Body of pancreas (tissue), 4 donors: Measurements from ENCODE around the gene COL5A1. TPM values are rescaled to one million over a fixed set of nuclear protein-coding genes. Genes with fewer than 3 reads are reported as not detected.

Experiments
- ATAC-seq: fragments of 150-250 bp; one replicate; pipeline ENCODE4 v1.9.1; 2016
- DNase-seq, 4 donors: peaks; one replicate each; pipeline ENCODE4 v3.0.0-alpha.2; 2019
- H3K27ac ChIP-seq, 4 donors: fragments of 200-600 bp; sonication (generic); 1 replicate in 3 of 4; 2 replicates in 1 of 4; pipeline versions ENCODE4 v1.5.1 to v1.6.1; 2016 to 2019; ENCODE audit warnings: mild to moderate bottlenecking in 1 of 4, mixed read lengths in 1 of 4, moderate library complexity in 1 of 4
- H3K27me3 ChIP-seq, 2 donors: fragments of 200-600 bp; sonication (generic); one replicate each; pipeline ENCODE4 v1.6.0; 2016; ENCODE audit warnings: mild to moderate bottlenecking in 1 of 2
- H3K36me3 ChIP-seq, 2 donors: fragments of 200-600 bp; sonication (generic); replicated peaks in 1 of 2; 2 replicates each; pipeline ENCODE4 v1.5.1; 2016; ENCODE audit warnings: low read depth in 2 of 2; ENCODE audit not compliant: insufficient read depth in 1 of 2
- H3K4me1 ChIP-seq: fragments of 200-600 bp; sonication (generic); one replicate; pipeline ENCODE4 v1.6.0; 2016
- H3K4me3 ChIP-seq, 2 donors: fragments of 200-600 bp; sonication (generic); 1 replicate in 1 of 2; 2 replicates in 1 of 2; pipeline ENCODE4 v1.5.1; 2016 to 2019
- H3K9me3 ChIP-seq, 3 donors: fragments of 200-600 bp; sonication (generic); 1 replicate in 2 of 3; 2 replicates in 1 of 3; pipeline ENCODE4 v1.5.1; 2016
- POLR2A ChIP-seq, 3 donors: fragments of 450-650 bp; IDR thresholded peaks; one replicate each; pipeline ENCODE4 v1.6.1; 2016; ENCODE audit warnings: antibody characterized with exemption in 3 of 3, mild to moderate bottlenecking in 2 of 3
- WGBS, 2 donors: methylation state at CpG; one replicate each; pipeline ENCODE4 v1.1.5; 2017; 5-methylcytosine and 5-hydroxymethylcytosine counted together
- intact Hi-C: fragments of 100-400 bp; cut with DNase I; formaldehyde crosslinking; loops from one replicate; pipeline ENCODE4 v1.15.1; 2023
- total RNA-seq, 2 donors: library from RNA; depleted of rRNA; stranded (reverse); fragments of >200 nt; gene quantifications; one replicate each; pipeline ENCODE4 v1.1.0, GENCODE V29; 2016
- TF ChIP-seq, protein P1 (sequence below), 7 experiments: fragments of 450-650 bp in 4 of 7; fragments of 200-600 bp in 3 of 7; sonication (generic) in 3 of 7; IDR thresholded peaks; one replicate each; pipeline ENCODE4 v1.5.1; 2016 to 2019; ENCODE audit warnings: antibody characterized with exemption in 7 of 7

The COL5A1 gene
- total RNA-seq, 2 donors from 2014 or later: 7.0 to 14.5 TPM

DNA sequence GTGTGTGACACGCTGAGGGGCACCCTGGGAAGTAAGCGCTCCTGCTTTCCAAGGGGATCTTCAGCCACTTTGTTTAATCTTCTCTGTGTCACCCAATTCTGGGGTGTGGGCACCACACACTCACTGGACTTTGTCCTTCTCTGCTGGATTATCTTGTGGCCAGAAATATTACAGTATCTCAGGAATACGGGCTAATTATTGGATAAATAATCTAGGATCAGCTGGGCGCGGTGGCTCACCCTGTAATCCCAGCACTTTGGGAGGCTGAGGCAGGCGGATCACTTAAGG lies 50.9 kb downstream of the COL5A1 start:
- intact Hi-C loops: loop anchor here (10.0 kb wide), 1 partner anchor 722 kb away; no protein-coding TSS in a partner anchor
- no peaks in the 10 kb centered on the region for H3K4me1 ChIP-seq
- WGBS, 2 donors: 55 to 63% methylated on average over 6 of the region's 6 CpGs
- H3K36me3 ChIP-seq: no peaks in the 10 kb centered on the region
- TF ChIP-seq, protein P1, sequence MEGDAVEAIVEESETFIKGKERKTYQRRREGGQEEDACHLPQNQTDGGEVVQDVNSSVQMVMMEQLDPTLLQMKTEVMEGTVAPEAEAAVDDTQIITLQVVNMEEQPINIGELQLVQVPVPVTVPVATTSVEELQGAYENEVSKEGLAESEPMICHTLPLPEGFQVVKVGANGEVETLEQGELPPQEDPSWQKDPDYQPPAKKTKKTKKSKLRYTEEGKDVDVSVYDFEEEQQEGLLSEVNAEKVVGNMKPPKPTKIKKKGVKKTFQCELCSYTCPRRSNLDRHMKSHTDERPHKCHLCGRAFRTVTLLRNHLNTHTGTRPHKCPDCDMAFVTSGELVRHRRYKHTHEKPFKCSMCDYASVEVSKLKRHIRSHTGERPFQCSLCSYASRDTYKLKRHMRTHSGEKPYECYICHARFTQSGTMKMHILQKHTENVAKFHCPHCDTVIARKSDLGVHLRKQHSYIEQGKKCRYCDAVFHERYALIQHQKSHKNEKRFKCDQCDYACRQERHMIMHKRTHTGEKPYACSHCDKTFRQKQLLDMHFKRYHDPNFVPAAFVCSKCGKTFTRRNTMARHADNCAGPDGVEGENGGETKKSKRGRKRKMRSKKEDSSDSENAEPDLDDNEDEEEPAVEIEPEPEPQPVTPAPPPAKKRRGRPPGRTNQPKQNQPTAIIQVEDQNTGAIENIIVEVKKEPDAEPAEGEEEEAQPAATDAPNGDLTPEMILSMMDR (IDR thresholded peaks at IDR 0.05): no peak
- TF ChIP-seq POLR2A (IDR thresholded peaks at IDR 0.05): no peak
- H3K27ac ChIP-seq: no peak overlapping the region
- DNase-seq: no peak
- no peaks in the 10 kb centered on the region for H3K9me3 ChIP-seq
- no peak for ATAC-seq
- peaks cover 0 to 4% of the 10 kb centered on the region in 2 donors for H3K27me3 ChIP-seq
- no peak overlapping the region for H3K4me3 ChIP-seq

DNA sequence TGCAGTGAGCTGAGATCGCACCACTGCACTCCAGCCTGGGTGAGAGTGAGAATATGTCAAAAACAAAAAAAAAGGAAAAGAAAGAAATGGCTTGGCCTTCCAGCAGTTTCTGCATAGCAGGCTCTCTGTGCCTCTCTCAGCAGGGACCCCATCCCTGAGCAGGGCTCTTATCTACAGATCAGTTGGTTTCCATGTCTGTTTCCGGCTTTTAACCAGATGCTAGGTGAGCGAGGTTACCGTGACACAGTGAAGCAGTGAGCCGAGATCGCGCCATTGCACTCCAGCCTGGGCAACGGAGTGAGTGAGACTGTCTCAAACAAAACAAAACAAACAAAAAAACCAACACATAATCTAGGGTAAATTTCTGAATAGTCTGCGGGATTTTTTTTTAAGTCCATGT lies 51.4 kb downstream of the COL5A1 start:
- ATAC-seq (no peak), DNase-seq (no peak)
- no peak overlapping the region for H3K27ac ChIP-seq
- H3K36me3 ChIP-seq: no peaks in the 10 kb centered on the region
- TF ChIP-seq, protein P1 (IDR thresholded peaks at IDR 0.05): no peak
- no peak for TF ChIP-seq POLR2A (IDR thresholded peaks at IDR 0.05)
- WGBS, 2 donors: 46 to 55% methylated on average over 9 of the region's 9 CpGs
- peaks cover 0 to 4% of the 10 kb centered on the region in 2 donors for H3K27me3 ChIP-seq
- H3K9me3 ChIP-seq: no peaks in the 10 kb centered on the region
- intact Hi-C loops: loop anchor here (10.0 kb wide), 1 partner anchor 722 kb away; no protein-coding TSS in a partner anchor
- peaks cover under 1% of the 10 kb centered on the region for H3K4me1 ChIP-seq
- H3K4me3 ChIP-seq: no peak overlapping the region

DNA sequence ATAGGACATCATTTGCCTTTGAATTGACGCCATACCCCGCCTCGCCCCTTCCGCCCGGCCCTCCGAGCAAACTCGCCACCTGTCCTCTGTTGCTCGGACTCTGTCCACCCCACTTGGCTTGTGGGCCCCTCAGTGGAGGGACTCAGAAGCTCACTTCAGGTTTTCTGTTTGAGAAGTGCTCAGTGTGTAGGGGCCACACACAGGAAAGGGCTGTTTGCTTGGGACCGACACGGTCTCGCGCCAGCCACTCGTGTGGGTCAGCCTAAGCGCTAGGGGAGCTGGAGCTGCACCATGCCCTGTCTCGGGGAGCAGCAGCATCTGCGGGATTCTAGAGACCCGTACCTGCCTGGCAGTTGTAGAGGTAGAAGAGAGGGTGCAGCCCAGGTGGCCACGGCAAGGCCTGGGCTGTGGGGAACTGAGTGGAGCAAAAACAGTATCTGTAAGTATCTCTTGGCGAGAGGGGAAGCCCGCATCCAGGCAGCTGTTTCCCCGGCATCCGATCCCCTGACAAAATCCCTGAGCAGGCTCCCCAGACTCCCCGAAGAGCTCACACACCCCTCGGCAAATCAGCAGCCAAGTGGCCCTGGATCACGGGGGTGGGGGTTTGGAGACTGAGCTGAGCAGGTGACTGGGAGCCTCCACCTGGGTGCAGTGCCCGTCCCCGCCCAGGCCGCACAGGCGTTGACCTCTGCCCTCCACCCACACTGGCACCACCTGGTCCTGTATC lies 52.2 kb downstream of the COL5A1 start:
- no peak for ATAC-seq
- H3K9me3 ChIP-seq: no peaks in the 10 kb centered on the region
- intact Hi-C loops: loop anchor here (10.0 kb wide), 1 partner anchor 721 kb away; no protein-coding TSS in a partner anchor
- TF ChIP-seq, protein P1 (IDR thresholded peaks at IDR 0.05): no peak
- DNase-seq: no peak
- peaks cover 0 to 4% of the 10 kb centered on the region in 2 donors for H3K27me3 ChIP-seq
- peaks cover 9% of the 10 kb centered on the region for H3K4me1 ChIP-seq
- WGBS, 2 donors: 69 to 74% methylated on average over 18 to 29 of the region's 29 CpGs
- H3K4me3 ChIP-seq: no peak overlapping the region
- no peaks in the 10 kb centered on the region for H3K36me3 ChIP-seq
- no peak overlapping the region for H3K27ac ChIP-seq

DNA sequence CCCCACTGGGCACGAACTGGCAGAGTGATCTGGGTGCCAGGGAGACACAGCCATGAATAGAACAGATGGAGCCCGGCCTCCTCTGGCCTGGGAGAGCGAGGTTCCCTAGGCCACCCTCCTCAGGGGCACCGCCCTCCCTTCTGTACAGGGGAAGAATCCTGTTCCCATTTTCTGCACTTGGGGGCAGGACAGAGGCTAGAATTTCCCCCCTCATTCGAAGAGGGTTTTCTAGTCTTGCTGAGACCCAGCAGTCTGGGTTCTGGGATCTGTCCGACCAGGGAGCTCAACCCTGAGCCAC lies 52.7 kb downstream of the COL5A1 start:
- DNase-seq (no peak), ATAC-seq (no peak)
- H3K9me3 ChIP-seq: no peaks in the 10 kb centered on the region
- TF ChIP-seq, protein P1 (IDR thresholded peaks at IDR 0.05): no peak
- TF ChIP-seq POLR2A (IDR thresholded peaks at IDR 0.05): no peak
- no peak overlapping the region for H3K4me3 ChIP-seq
- H3K27me3 ChIP-seq: peaks cover 0 to 4% of the 10 kb centered on the region in 2 donors
- no peak overlapping the region for H3K27ac ChIP-seq
- intact Hi-C loops: loop anchor here (10.0 kb wide), 1 partner anchor 720 kb away; no protein-coding TSS in a partner anchor
- peaks cover 10% of the 10 kb centered on the region for H3K4me1 ChIP-seq
- 49% methylated on average over 6 of the region's 6 CpGs; no CpG with 5 or more reads in 1 of the 2 donors for WGBS, 2 donors
- no peaks in the 10 kb centered on the region for H3K36me3 ChIP-seq

DNA sequence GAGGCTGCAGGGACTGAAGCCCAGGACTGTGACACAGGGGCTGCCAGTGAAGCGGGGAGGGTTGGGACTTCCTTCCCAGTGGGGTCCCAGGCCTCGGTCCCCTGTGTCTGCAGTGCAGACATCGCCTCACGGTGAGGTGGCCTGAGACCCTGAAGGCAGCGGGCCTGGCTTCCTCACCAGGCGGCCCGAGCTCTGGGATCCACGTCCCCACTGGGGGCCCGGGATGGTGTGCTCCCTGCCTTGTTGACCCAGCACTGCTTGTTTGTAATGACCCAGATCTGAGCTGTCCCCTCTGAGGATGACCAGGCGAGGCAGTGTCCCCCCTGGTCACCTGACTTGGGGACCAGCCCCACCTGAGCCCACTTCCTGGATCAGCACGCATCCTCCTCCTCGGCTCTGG lies 53.1 kb downstream of the COL5A1 start:
- peaks cover 0 to 4% of the 10 kb centered on the region in 2 donors for H3K27me3 ChIP-seq
- intact Hi-C loops: loop anchor here (5.0 to 10.0 kb wide), 2 partner anchors 43 to 720 kb away; no protein-coding TSS in a partner anchor
- ATAC-seq (no peak), DNase-seq (no peak)
- TF ChIP-seq POLR2A (IDR thresholded peaks at IDR 0.05): no peak
- H3K4me1 ChIP-seq: peaks cover 10% of the 10 kb centered on the region
- H3K9me3 ChIP-seq: no peaks in the 10 kb centered on the region
- no peak overlapping the region for H3K27ac ChIP-seq
- H3K4me3 ChIP-seq: no peak overlapping the region
- no peaks in the 10 kb centered on the region for H3K36me3 ChIP-seq
- 56 to 65% methylated on average over 3 to 7 of the region's 12 CpGs for WGBS, 2 donors
